ENCODE results near the gene PCGF2.

The PCGF2 gene

DNA sequence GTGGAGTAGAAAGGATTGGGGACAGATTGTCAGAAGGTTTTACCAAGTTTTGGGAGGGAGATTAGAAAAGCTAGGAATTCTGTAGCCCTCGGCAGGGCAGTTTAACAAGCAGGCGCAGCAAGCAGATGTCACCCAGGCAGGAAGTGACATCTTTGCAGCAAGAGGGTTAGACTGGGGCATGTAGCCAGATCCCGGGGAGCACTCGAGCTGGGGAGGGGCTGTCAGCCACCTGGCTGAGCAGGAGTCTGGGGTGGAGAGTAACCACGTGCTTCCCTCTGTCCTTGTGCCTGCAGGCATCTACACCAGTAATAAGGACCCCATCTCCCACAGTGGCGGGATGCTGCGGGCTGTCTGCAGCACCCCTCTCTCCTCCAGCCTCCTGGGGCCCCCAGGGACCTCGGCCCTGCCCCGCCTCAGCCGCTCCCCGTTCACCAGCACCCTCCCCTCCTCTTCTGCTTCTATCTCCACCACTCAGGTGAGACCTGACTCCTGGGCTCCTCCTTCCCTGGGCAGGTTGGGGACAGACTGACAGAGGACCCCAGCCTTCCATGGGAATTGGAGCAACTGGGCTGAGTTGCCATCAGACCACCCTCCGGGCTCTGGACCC, 30.9 kb downstream of the PCGF2 start:
- no peak for DNase-seq (ENCODE audit: low read depth)

DNA sequence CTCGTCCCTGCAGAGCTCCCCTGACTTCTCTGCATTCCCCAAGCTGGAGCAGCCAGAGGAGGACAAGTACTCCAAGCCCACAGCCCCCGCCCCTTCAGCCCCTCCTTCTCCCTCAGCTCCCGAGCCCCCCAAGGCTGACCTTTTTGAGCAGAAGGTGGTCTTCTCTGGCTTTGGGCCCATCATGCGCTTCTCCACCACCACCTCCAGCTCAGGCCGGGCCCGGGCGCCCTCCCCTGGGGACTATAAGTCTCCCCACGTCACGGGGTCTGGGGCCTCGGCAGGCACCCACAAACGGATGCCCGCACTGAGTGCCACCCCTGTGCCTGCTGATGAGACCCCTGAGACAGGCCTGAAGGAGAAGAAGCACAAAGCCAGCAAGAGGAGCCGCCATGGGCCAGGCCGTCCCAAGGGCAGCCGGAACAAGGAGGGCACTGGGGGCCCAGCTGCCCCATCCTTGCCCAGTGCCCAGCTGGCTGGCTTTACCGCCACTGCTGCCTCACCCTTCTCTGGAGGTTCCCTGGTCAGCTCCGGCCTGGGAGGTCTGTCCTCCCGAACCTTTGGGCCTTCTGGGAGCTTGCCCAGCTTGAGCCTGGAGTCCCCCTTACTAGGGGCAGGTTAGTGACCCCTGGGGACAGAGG, 31.6 kb downstream of the PCGF2 start:
- no peak for DNase-seq (ENCODE audit: low read depth)

DNA sequence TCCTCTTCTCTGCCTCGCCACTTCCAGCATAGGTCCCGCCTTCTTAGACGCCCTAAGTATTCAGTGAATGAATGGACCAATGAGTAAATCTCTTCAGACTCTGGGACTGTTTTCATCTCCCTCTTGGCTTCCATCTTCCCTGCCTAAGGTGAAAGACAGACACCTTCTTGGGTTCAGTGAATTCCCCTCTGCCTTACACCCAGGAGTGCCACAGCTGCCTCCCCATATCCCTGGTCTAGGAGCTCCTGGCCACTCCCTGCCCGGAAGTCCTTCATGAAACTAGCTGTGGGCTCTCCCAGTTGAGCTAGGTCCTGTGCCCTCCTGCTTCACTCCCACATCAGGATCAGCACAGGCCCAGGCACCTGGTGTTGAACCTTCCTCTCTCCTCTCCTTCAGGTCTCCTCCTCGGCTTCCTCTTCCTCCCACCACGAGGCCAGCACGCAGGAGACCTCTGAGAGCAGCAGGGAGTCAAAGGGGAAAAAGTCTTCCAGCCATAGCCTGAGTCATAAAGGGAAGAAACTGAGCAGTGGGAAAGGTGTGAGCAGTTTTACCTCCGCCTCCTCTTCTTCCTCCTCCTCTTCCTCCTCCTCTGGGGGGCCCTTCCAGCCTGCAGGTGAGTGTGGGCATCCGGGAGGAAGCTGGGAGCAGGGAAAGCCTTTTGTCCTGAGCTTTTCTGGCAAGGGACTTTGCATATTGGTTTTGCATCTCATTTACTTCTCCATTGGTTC, 32.8 kb downstream of the PCGF2 start:
- DNase-seq (ENCODE audit: low read depth), result no peak

GRCh38 chr17:38713456-38714075, 34.6 kb downstream of the PCGF2 start:
- no peak for DNase-seq (ENCODE audit: low read depth)

GRCh38 chr17:38712593-38712992, 35.5 kb downstream of the PCGF2 start:
- DNase-seq (ENCODE audit: low read depth), result no peak

GRCh38 chr17:38711792-38712571, 36.2 kb downstream of the PCGF2 start:
- DNase-seq (ENCODE audit: low read depth), result no peak

GRCh38 chr17:38710985-38711384, 37.2 kb downstream of the PCGF2 start:
- no peak for DNase-seq (ENCODE audit: low read depth)

DNA sequence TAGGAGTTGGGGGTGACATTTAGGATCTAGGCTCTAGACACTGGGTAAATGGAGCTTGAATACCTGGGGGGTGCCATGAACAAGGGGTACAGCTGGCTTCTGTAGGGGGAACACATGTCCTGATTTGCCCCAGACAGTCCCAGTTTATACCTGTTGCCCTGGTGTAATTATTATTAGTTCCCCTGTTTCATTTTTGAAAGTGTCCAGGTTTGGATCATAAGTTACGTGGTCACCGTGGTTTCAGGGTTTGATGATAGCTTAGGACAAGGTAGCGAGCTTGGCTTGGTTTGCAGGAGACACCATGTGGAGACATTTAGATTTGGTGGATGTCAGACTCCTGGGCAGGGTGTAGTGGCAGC, 37.6 kb downstream of the PCGF2 start:
- DNase-seq (ENCODE audit: low read depth), result no peak

- DNase-seq (ENCODE audit: low read depth), result no peak
Observed at GRCh38 chr17:38709864-38710603, 38.1 kb downstream of the PCGF2 start.

- DNase-seq (ENCODE audit: low read depth), result no peak
Observed at GRCh38 chr17:38709104-38709820, 38.9 kb downstream of the PCGF2 start.

DNA sequence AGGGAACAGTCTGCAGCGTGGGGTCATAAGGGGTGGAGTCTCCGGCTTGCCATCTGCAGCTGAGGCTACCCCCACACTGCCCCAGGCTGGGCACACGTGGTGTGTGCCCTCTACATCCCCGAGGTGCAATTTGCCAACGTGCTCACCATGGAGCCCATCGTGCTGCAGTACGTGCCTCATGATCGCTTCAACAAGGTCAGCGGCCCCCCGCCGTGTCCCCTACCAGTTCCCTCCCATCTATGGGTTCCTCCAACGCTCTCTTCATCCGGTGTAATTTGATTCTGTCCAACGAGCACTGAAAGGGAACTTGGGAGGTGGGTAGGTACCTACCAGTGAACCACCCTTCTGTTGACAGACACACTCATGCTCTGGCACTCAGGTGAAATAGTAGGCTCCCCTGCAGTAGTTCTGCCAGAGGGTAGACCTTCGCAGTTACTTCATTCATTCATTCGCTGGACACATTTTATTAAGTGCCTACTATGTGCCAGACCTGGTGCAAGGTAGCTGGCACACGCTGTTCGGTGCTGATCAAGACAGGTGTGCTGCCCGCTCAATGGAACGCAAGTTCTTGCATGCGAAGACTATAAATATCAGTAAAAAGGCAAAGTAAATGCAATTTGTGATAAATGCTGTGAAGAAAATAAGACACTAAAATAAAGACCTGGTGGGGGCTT, 40.3 kb downstream of the PCGF2 start:
- no peak for DNase-seq (ENCODE audit: low read depth)

GRCh38 chr17:38706505-38707216, 41.5 kb downstream of the PCGF2 start:
- no peak for DNase-seq (ENCODE audit: low read depth)

DNA sequence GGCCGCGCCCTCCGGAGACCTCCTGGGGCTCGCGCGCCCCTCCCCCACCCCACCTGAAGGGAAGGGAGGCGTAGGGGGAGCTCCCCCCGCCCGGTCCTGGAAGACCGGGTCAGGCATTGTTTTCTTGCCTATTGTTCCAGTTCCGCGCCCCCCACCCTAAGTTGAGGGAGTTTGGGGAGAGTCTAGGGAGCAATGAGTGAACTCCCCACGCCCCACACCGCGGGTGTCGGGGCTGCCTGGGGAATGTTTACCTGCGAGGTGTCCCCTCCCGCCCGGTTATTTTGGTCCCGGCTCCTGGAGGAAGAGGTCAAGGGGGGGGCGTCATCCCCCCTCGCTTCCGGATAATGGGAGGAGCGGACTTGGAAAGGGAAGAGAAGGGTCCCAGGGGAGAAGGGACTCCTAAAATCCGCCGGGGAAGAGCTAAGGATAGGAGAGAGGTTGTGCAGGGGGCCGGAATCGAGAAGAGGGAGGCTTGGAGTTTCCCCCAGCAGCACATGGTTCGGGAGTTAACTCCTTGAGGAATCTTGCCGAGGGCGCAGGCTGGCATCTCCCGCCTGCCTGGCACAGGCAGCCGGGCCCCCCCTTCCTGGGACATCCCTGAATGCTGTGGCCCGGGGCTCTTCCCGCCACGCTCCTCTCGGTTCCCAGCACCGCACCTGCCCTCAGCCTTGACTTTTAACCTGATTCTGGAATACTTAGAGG, 42.2 kb downstream of the PCGF2 start:
- no peak for DNase-seq (ENCODE audit: low read depth)

GRCh38 chr17:38705523-38705802, 42.7 kb downstream of the PCGF2 start:
- DNase-seq (ENCODE audit: low read depth), result no peak

GRCh38 chr17:38704606-38705522, 43.3 kb downstream of the PCGF2 start, which contains the start of gene MLLT6:
Gene MLLT6 (plus strand): TSS chr17:38705273. CDS start chr17:38705633, 360 bp downstream.
- peak; percentile 51 for DNase-seq (ENCODE audit: low read depth)

DNA sequence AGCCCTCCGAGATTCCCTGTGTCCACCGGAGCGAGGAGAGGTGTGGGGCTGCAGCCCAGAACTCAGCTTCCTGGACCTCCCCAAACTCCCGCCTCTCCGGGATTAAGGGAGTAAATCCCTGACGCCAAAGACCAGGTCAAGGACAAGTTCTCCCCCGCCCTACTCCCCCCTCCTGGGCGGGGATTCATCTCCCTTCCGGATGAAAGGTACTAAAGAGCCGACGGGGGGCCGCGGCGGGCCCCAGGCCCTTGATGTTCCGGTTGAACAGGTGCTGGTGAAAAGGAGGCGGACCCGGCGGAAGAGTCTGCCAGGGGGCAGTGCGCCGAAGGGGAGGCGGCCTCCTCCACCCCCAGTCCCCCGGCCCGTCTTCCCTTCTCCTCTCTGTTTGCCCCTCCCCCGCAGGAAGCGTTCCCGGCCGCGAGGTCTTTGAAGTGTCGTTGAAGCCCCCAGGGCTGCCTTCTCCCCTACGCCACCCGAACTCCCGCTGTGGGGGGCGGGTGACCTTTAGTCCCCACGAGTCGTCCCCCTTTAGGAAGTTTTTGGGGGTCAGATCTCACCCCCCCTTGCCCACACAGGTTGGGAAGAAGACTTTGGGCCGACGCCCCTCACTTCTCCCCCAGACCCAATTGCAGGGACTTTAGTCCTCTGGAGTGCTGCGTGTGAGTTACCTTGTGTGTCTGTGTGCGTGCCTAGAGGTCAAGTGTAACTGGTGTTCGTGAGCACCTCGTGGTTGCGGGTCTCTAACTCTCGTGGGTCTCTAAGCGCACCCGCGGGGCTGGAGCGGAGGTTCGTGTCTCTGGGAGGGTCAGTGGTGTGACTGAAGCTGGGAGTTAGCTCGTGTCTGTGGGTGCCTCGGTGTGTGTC, 44.2 kb downstream of the PCGF2 start:
- DNase-seq (ENCODE audit: low read depth), result peak; percentile 76

Measured in stimulated activated CD8-positive, alpha-beta memory T cell treated with anti-CD3 and anti-CD28 coated beads, Interleukin-7, amount 100 ng/mL, for 24 hours (primary cell).